BJ (cell line): ENCODE measurements around the gene PELI2. TPM values are rescaled to one million over a fixed set of nuclear protein-coding genes. Genes with fewer than 3 reads are reported as not detected.

Source experiments
- CTCF ChIA-PET: fragments of 350-600 bp; formaldehyde crosslinking; extraction: SDS; loops from one replicate; lab custom pipeline; 2021; ENCODE audit warnings: antibody characterized with exemption, inconsistent platforms; lab: Yijun Ruan, JAX
- POLR2A ChIA-PET: fragments of 300-600 bp; sonication (Branson Sonifier 250); formaldehyde crosslinking; extraction: SDS; loops from one replicate; lab custom pipeline; 2021; ENCODE audit warnings: antibody characterized with exemption; lab: Charles Lee
- DNase-seq: peaks from one replicate; pipeline ENCODE4 v3.0.0-alpha.2; 2011; ENCODE audit warnings: low read depth
- H3K27me3 ChIP-seq: 2 replicates; pipeline ENCODE4 v1.6.0; 2011; ENCODE audit warnings: low read length; ENCODE audit not compliant: control insufficient read depth, insufficient read depth
- H3K36me3 ChIP-seq: 2 replicates; pipeline ENCODE4 v1.5.1; 2011; ENCODE audit warnings: low read length; ENCODE audit not compliant: control insufficient read depth, insufficient read depth
- H3K4me3 ChIP-seq: 2 replicates; pipeline ENCODE4 v1.5.1; 2011; ENCODE audit warnings: low read depth, mild to moderate bottlenecking, control low read depth, low read length
- polyA plus RNA-seq: library from polyadenylated mRNA; depleted of rRNA; stranded (reverse); fragments of >200 nt; gene quantifications from 2 replicates; pipeline ENCODE4 v1.2.3, GENCODE V29; 2011
- TF ChIP-seq, protein P1 (sequence below): IDR thresholded peaks from 2 replicates; pipeline ENCODE4 v1.5.1; 2011; ENCODE audit warnings: low read depth, mild to moderate bottlenecking, control low read depth, inconsistent platforms, low read length, moderate library complexity; ENCODE audit not compliant: insufficient read depth

PELI2 gene
- polyA plus RNA-seq, 1 experiment, result 10.5 TPM

- ChIA-PET POLR2A (no interaction called here), CTCF (no interaction called here)
- H3K36me3 ChIP-seq, result no peaks in the 10 kb centered on the region
- no peaks in the 10 kb centered on the region for H3K27me3 ChIP-seq
- H3K4me3 ChIP-seq, result no peak overlapping the region
- TF ChIP-seq, protein P1, sequence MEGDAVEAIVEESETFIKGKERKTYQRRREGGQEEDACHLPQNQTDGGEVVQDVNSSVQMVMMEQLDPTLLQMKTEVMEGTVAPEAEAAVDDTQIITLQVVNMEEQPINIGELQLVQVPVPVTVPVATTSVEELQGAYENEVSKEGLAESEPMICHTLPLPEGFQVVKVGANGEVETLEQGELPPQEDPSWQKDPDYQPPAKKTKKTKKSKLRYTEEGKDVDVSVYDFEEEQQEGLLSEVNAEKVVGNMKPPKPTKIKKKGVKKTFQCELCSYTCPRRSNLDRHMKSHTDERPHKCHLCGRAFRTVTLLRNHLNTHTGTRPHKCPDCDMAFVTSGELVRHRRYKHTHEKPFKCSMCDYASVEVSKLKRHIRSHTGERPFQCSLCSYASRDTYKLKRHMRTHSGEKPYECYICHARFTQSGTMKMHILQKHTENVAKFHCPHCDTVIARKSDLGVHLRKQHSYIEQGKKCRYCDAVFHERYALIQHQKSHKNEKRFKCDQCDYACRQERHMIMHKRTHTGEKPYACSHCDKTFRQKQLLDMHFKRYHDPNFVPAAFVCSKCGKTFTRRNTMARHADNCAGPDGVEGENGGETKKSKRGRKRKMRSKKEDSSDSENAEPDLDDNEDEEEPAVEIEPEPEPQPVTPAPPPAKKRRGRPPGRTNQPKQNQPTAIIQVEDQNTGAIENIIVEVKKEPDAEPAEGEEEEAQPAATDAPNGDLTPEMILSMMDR, result no peak
- no peak for DNase-seq
These were observed 13.0 kb downstream of the PELI2 start for GRCh38 chr14:56131004-56131864.

GRCh38 chr14:56131865-56132833 is 13.9 kb downstream of the PELI2 start:
- Histone ChIP-seq H3K4me3 (no peak overlapping the region), H3K27me3 (no peaks in the 10 kb centered on the region), H3K36me3 (no peaks in the 10 kb centered on the region)
- ChIA-PET CTCF (interaction anchor here (0.6 to 0.9 kb wide), 3 partner anchors 8 to 174 kb away, joined by 3 read pairs; no protein-coding TSS in a partner anchor), POLR2A (no interaction called here)
- no peak for DNase-seq
- TF ChIP-seq, protein P1, result no peak

DNA sequence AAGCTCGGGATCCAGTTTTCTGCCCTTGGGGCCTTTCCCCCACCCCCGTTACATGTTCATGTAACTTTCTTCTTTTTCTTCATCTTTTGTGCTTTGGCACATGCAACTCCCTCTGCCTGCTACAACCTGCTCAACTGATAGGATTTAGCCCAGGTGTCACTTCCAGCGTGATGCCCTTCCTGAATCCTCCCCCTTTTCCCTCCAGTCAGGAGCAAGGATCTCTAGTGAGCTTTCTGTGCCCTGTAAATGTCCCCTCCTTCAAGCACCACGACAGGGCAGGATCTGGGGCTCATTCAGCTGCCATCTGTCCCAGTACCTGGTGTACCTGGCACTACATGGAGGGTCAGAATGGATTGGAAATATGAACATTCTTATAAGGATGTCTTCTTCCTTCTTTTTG is 15.3 kb downstream of the PELI2 start:
- H3K36me3 ChIP-seq, result no peaks in the 10 kb centered on the region
- CTCF ChIA-PET, result interaction anchor here (1.1 kb wide), 1 partner anchor 9 kb away, joined by 3 read pairs; no protein-coding TSS in a partner anchor

GRCh38 chr14:56135001-56135400 is 16.8 kb downstream of the PELI2 start:
- H3K4me3 ChIP-seq, result no peak overlapping the region
- no peak for DNase-seq
- POLR2A ChIA-PET, result no interaction called here
- TF ChIP-seq, protein P1, result no peak
- CTCF ChIA-PET, result no interaction called here
- no peaks in the 10 kb centered on the region for H3K36me3 ChIP-seq
- no peaks in the 10 kb centered on the region for H3K27me3 ChIP-seq

More for the DNA sequence above, 15.3 kb downstream of the PELI2 start:
- H3K27me3 ChIP-seq, result no peaks in the 10 kb centered on the region
- no peak for DNase-seq
- TF ChIP-seq, protein P1, result no peak
- no peak overlapping the region for H3K4me3 ChIP-seq
- POLR2A ChIA-PET, result interaction anchor here (0.6 kb wide), 1 partner anchor 195 kb away, joined by 4 read pairs; no protein-coding TSS in a partner anchor
